NCI-H1417 treated with DMSO at 0.1 percent for 48 hours (cell line): ENCODE data around the gene IGSF21.

Experiments used
- DNase-seq: peaks from one replicate; lab custom pipeline; 2025; lab: John Stamatoyannopoulos, UW

Gene IGSF21

DNA sequence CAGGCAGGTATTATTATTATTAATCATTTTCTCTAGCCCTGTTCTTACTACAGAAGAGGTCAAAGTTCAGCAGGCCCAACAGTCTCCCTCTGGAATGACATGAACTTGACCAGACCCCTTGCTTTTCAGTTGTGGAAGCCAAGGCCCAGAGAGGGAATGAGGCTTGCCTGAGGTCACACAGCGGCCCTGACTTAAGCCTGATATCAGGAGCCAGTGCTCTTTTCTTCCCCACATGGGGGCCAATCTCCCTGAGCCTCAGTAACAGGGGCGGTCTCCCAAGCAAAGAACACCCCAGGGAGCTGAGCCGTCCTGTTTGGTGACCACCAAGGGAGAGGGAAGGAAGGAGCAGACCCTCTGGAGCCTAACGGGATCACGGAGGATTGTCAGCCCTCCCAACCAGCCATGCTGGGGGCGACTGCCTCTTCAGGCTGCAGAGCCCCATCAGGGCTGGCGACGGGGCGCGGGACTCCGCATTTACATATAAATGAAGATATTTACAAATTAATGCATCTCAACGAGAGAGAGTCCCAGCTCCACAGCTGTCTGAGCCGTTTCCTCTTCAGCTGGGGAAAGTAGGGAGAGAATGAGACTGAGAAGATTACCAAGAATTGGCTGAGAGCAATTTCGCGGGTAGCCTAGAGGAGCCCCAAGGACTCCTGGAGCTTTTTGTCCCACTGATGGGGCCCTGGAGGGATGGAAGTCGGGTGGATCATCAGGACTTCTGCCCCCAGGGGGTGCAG, 187.0 kb downstream of the IGSF21 start:
- no peak for DNase-seq

DNA sequence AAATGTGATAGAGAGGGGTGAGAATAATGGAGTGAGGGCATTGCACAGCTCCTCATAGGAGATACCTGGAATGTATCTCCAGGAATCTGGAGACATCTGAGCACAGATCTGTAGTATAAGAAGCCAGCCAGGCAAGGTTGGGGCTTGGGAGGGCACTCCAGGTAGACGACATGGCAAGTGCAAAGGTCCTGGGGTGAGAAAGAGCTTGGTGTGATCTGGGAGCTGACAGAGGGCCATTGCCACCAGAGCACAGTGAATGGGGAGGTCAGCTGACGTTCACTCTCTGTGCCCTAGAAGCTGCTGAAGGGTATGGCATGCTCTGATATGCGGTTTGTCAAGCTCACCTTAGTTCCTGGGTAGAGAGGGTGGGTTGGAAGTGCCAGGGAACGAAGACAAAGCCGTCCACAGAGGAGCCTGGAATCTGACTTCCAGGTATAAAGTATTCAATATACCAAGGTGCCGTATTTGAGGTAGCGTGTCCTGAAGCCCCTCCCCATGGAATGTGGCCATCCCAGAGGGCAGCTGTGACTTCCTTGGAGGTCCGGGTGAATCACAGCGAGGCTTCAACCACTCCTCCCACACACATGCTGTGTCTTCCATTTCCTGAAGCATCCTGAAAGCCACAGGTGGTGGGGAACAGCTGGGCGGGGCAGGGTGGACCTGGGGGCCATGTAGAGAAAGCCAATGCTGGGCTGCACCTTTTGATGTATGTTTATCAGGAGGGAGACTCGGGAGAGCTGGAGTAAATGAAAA, 190.5 kb downstream of the IGSF21 start:
- DNase-seq = no peak

DNA sequence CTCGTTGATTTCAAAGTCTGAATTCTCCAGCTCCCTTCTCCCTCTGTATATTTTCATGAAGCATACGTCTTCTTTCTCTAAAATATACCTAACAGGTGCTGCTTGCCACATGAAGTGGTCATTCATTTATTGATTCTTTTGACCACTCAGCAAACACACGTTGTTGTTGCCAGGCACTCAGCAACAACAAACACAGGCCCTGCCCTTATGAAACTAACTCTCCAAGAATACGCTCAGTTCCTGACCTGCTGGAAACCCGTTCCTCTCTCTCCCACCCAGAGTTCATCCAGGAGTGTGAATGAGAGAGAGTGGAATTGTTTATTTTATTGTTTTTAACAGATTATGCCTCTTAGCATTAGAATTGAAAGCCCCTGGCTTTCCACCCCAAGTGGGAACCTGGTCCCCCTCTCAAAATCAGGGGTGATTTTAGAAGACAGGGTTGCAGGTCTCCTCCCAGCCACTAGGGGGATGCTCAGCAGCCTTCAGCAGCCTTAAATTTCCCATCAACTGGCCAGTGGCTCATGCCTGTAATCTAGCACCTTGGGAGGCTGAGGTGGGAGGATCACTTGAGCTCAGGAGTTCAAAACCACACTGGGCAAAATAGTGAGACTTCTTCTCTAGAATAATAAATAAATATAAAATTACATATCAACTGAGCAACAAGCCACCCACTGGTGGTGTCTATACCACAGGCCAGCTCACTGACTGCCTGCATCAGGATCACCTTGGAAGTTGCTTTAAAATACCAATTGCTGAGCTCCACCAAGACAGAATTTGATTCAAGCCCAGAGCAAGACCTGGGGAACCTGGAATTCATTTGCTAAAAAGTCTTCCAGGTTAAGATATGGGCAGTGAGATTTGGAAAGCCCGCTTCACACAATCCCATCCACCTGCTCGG, 192.1 kb downstream of the IGSF21 start:
- no peak for DNase-seq

DNA sequence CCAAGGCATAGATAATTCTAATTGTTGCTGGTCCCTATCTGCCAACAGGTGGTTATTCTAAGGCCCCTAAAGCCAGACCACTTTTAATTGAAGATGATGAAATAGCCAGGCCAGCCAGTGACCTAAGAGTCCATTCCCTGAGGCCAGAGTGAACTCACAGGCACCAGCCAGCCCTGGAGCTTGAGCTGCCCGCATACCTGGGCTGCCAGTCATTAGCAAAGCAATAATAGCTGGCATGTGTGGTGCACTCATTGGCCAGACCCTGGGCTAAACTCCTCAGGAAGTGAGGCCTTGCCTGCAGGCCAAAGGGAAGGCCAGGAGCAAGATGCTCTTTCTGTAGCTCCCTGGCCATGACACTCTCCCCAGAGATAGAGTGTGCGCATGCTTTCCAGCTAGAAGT, 192.8 kb downstream of the IGSF21 start:
- DNase-seq = no peak

DNA sequence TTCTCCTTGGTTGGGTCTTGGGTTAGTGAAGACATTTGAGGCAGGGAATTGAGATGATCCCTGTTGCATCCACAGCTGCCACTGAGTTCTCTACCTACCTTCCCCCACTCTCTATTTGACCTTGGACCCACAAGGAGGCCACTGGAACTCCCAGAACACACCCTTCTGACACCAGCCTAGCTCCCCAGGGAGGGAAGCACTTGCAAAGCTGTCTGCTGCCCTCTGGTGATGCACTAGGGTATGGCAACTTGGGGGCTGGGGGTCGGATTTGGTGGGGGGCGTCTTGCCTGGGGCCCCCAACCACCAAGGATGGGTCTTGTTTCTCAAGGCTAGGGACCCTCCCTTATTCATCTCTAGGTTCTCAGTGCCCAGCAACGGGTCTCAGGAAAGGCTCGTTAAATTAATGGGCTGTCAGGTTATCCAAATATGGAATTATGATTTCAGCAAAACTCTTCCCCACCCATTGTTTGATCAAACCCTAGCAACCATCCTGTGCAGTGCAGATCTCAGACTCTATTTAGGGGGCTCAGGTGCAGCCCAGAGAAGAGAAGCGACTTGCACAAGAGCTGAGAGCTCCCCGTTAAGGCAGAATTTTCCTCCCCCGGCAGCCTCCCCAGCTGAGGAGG, 195.3 kb downstream of the IGSF21 start:
- no peak for DNase-seq

DNA sequence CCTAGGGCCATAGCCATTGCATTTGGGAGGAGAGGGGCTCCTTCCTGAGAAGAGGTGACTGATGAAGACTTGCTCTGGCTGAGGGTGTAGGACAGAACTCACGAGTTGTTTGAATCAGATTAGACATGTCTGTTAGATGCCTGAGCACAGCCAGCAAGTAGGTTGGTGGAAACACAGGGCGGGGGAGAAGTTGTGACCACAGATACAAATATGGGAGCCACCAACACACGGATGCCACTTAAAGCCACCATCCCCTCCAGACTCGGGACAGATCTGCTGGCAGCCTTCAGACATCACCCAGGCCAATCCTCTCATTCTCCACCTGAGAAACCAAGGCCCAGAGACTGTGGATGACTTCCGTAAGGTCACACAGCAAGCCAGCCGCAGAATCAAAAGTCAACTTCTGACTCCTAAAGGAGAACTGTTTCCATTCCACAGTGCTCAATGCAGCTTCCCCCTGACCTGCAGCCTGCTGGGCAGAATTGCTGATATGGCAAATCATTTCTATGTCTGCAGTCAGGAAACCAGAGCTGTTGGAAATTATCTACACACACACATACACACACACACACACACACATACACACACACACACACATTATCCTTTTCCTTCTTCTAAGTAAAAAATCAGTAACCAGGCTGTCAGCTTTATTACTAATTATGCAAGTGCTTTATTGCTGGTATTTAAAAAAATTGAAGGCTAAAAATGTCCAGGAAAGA, 196.7 kb downstream of the IGSF21 start:
- no peak for DNase-seq

DNA sequence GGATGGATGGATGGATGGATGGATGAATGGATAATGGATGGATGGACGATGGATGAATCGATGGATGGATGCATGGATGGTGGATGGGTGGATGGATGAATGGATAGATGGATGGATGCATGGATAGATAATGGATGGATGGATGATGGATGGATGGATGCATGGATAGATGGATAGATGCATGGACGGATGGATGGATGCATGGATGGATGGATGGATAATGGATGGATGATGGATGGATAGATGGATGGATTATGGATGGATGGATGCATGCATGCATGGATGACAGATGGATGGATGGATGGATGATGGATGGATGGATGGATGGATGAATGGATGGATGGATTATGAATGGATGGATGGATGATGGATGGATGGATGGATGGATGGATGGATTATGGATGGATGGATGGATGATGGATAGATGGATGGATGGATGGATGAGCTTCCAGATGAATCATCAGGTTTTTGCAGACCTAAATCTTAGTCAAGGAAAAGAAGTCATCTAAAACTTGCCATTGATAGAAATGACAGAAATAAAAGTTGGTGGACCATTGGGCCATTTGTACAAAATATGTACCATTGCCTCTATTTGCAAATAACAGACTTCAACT, 197.7 kb downstream of the IGSF21 start:
- DNase-seq = no peak

DNA sequence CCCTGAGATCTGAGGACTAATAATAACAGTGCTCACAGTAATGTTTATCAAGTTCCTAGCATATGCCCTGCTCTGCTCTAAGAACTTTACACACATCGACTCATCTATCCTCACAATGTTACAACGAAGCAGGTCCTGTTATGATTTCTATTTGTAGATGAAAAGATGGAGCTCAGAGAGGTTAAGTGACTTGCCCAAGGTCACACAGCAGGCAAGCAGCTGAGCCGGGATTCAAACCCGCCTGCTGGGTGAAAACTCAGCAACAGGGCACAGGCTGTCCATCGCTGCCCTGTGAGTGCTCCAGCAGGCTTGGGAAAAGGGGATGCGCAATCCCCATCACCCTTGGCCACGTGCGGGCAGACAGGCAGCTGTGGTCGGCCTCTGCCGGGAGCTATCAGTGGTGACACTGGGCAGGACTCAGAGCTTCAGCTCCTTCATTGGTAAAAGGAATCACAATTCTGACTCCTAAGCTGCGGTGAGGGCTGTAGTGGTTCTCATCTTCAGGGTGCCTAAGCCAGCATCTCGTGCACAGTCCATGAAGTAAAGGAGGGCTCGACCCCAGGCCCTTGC, 199.8 kb downstream of the IGSF21 start:
- DNase-seq = no peak

DNA sequence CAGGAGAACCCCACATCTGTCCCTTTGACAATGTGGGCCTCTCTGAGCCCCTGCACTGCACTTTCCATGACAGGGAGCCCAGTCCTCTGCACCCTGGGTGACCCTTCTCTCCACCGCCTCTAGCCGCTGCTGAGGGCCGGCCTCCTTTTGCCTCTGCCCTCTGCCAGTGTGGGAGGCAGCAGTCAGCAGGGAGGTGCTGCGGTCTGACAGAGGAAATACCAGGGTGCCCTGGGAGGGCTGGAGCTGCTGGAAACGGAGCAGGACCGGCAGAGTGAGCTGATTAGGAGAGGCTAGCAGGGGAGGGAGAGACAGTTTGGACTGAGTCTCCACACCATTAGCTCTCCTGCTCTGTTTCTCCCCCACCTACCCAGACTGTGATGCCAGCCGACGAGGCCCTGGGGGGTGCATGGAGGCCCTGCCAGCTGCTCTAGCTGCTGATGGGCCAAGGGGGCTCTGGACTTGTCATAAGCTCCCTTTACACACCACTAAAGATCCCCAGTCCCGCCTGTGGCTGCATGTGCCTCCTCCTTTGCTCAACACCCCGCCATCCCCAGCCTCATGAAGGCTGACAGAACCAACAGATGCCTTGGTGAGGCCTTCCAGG, 202.1 kb downstream of the IGSF21 start:
- DNase-seq = no peak

DNA sequence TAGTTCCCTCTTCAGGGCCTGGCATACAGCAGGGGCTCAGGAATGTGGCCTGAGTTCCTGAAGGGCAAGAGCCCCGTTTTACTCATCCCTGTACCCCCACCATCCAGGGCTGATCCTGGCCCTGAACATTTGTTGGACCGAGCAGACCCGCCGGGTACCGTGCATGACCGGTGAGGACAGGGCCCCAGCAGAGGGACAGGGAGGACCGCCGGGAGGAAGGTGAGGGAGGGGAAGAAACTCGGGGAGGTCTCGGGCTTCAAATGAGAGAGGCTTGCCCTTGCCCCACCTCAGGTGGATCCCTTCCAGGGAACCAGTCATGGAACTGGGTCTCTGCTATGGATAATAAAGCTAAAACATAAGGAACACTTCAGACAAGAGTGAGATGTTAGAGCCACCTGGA, 205.4 kb downstream of the IGSF21 start:
- DNase-seq = no peak

DNA sequence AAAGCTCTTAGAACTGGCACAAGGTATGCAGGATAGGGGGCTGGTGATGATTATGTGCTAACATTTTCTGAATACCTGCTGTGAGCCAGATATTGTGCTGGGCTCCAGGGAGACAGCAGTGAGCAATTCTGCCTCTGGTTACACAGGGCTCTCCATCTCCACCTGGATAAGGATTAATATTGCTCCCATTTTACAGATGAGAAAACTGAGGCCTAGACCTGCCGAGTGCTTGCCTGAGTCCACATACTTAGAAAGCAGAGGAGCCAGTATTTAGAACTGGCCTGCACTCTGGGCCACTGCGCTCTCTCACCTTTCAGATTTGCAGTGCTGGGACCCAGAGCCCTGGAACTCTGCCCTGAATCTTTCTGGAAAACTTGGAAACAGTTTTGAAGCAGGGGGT, 205.9 kb downstream of the IGSF21 start:
- DNase-seq = no peak

DNA sequence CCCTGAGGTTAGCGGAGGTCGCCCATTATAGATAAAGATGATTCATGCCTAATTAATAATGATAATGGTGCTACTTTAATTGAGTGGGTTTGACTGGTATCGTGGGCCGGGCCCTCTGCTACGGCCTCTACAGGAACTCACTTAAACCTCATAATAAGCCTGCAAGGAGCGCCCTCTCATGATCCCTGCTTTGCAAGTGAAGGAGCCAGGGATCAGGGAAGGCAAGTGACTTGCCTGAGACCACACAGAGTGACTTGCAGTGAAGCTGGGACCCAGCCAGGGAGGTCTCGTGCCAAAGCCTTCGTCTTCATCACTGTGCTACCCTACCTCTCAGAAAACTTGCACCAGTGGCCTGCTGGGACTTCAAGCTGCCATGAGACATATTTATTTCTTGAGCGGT, 206.8 kb downstream of the IGSF21 start:
- DNase-seq = no peak

DNA sequence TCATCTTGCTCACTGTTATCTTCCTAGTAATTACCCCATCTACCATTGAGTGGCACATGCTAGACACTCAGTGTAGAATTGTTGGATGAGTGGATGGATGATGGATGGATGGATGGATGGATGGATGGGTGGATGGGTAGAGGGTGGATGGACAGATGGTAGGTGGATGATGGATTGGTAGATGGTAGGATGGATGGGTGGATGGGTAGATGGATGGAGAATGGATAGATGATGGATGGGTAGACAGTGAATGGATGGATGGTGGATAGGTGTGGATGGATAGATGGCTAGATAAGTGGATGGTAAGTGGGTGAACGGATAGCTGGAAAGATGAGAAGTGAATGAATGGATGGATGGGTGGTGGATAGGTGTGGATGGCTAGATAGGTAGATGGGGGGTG, 207.9 kb downstream of the IGSF21 start:
- DNase-seq = no peak

DNA sequence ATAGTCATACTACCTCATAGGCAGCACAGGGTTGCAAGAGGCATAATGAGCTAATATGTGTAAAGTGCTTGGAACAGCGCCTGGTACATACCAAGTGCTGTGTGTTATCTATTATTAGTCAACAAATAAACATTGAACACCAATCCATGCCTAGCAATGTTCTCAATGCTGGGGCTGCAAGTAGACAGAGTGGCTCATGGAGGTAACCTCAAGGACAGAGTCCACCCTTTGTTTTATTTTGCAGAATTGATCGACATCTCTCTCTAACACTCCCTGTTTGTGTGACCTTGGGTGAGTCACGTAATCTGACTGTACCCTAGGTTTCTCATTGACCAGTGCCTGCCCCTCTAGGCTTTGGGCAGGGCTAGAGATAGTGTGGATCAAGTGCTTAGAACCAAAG, 209.2 kb downstream of the IGSF21 start:
- no peak for DNase-seq

DNA sequence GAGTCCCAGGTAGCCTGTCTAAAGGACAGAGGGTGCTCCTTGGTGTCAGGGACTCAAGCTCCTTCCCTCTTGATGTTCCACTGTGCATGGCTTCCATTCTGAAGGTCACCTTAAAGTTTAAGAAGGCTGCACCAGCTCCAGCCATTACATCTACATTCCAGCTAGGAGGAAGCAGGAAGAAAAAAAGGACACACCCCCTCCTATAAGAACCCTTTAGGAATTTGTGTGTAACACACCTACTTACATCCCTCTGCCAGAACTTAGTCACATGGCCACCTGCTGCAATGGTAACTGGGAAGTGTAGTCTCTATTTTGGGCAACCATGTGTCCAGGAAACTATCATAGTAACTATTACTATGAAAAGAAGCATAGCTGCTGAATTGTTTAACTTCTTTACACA, 211.5 kb downstream of the IGSF21 start:
- DNase-seq = no peak

DNA sequence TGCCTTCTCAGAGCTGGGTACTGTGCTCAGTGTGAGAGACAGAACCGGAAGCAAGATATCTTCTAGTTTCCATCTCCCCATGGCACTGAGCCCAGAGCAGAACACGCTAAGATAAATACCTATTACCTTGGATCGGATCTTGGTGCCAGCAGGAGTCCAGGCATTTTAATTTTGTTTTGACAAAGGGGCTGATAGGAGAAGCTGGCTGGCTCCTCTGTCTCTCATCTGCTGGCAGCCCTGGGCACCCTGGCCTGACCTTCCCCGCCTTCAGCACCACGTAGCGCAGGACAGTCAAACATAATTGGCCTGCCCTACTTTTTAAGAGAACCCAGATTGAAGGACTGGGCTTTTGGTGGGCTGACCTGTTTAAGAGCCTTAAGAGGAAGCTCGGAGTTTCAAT, 212.5 kb downstream of the IGSF21 start:
- no peak for DNase-seq

DNA sequence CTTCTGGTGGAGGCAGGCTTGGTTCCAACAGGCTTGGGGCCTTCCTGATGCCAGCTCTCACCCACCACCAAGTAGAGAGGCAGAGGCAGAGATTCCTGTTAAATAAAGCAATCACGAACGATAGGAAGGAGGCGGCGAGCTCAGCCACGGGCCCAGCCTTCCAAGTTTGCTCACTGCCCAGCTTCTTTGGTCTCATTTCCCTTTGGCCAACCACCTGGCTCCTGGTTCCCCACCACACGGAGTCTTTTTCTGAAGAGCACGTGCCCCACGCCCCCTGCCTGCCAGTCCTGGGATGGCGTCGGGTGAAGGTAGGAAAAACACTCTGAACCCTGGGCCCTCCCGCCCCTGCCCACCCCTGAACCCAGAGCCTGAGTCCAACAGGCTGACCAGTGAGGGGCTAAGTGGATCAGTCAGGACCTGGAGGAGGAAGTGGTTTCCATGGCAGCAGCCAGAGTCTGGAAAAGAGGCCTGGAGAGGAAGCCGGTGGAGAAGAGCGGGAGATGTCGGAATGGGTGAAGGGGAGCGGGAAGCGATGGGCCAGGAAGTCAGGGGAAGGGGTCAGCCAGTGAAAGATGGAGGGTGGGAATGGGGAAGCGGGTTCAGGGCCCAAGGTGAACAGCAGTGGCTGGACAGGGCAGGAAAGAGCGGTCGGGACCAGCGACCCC, 214.9 kb downstream of the IGSF21 start:
- no peak for DNase-seq

DNA sequence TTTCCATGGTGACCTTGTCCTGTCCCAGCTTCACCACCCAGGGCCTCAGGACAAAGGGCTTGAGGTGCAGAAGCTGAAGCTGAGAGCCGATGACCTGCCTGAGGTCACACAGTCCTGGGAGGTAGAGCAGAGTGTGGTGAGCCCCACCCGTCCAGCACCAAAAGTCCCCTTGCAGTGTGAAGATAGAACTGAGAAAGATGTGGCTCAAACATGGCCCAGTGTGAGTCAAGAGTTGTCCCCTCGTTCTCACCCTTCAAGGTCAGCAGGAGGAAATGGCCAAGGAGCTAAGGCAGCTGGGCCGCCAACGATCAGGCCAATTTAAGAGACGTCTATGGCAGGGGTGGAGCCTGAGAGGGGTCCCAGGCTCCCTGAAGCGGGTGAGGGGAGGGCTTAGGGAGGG, 215.7 kb downstream of the IGSF21 start:
- no peak for DNase-seq

DNA sequence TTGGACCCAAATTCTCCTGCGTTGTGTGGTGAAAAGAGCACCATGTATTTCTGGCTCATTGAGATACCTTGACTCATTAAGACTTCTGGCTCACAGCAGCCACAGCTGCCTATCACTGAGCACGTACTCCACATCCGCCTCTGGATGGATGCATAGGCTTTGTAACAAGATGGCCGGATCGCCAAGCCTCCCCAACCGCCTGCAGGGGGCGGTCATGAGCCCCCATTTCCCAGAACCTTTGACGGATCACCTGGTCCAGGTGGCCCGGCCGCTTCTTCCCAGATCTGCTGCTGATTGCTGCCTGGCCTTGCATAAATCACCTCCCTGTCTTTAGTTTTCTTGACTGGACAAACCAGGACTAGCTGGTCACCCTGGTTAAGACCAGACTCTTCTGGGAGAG, 216.6 kb downstream of the IGSF21 start:
- DNase-seq = no peak

DNA sequence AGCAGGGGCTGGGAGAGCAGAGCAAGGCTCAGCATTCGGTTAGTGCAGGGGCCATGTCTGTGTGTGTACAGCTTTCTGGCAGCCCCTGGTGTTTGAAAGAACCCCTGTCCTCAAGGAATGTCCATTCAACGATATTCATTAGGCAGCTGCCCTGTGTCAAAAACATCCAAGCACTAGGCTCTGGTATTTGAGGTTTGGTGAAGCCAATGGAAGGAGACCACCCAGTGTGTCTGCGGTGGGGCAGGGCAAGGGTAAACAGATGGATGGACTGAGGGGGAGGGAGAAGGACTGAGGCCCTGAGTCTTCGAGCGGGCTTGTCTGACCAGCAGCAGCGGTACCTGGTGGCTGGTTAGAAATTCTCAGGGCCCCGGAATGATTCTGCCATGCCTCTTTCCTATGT, 217.5 kb downstream of the IGSF21 start:
- no peak for DNase-seq
